HG02588 (cell line): ENCODE measurements around the gene DLX1.
"Not testable (repeated sequence)": the region's sequence is repeated elsewhere in the genome, so short reads cannot be mapped to it uniquely, and the experiment has no call there.

Source experiments
- ATAC-seq: cut with Tn5 transposase; IDR thresholded peaks from one replicate; pipeline ENCODE4 v1.9.1; 2021; ENCODE audit warnings: mild to moderate bottlenecking, moderate library complexity; ENCODE audit not compliant: unreplicated experiment

DLX1 gene

GRCh38 chr2:172063446-172063845, 21.9 kb upstream of the DLX1 start:
- no peak for ATAC-seq

GRCh38 chr2:172065111-172065510, 20.2 kb upstream of the DLX1 start:
- ATAC-seq, result no peak

DNA sequence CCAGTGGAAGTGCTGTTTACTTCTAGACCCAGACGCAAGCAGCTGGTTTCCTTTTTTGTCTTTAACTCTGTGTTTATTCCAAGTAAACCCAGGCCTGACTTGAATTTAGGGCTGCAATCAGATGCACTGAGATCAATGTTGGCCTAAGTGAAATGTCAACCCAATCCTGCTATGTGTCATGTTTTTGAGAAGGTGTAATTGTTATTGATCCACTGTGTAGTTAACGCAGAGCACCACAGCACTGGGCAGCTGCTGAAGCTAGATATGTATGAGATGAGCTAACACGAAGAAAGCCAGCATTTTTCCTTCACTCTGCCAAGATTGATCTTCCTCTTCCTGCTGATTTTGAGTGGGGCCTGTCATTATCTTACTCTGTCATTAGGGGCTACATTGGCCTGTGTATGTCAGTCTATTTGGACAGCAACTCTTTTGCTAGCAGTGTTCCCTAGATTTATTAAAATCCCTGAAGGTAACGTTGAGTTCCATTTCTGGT, 18.9 kb upstream of the DLX1 start:
- no peak for ATAC-seq

DNA sequence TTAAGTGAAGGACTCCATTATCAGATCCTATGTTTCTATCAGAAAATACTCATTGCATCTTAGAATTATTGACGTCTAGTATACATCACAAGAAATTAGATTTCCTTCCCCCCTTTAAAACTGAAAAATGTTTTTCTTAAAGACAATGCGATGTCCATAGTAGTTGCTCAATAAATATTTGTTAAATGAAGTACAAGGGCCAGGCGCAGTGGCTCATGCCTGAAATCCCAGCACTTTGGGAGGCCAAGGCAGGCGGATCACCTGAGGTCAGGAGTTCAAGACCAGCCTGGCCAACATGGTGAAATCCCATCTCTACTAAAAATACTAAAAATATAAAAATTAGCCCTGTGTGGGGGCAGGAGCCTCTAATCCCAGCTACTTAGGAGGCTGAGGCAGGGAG, 17.4 kb upstream of the DLX1 start:
- not testable (repeated sequence) for ATAC-seq

- ATAC-seq, result no peak
Measured at GRCh38 chr2:172070936-172071335, 14.4 kb upstream of the DLX1 start.

DNA sequence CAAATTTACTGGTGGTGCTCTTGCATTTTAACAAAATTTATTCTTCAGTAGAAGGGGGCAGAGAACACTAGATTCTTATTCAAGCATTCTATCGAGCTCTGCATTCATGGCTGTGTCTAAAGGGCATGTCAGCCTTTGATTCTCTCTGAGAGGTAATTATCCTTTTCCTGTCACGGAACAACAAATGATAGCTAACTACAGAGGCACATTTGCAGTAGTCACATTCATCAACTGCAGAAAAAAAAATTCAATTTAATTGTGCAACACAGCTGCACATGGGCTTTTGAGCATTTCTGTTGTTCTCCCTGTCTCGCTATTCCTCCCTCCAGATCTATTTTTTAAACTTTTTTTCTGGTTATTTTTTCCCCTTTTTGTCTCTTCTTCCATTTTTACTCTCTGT, 13.0 kb upstream of the DLX1 start:
- no peak for ATAC-seq

- no peak for ATAC-seq
Measured at GRCh38 chr2:172072706-172073105, 12.6 kb upstream of the DLX1 start.

DNA sequence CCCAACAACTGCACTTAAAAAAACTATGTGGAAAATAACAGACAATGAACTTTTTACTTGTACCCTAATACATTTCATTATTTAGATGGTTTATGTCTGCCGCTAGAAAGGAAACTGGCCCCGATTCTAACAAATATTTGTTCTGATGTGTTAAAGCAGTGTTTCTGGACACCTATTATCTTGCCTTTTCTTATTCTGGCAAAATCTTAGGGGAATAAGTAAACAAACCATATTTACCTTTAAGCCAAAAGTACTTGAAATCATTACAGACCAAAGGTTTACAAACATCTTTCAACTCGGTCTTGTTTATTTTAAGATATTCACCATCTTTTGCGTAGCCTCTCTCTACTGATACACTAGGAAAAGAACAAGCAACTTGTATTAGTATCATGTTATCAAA, 11.8 kb upstream of the DLX1 start:
- ATAC-seq, result no peak

- ATAC-seq, result no peak
Measured at GRCh38 chr2:172074254-172074653, 11.1 kb upstream of the DLX1 start.

DNA sequence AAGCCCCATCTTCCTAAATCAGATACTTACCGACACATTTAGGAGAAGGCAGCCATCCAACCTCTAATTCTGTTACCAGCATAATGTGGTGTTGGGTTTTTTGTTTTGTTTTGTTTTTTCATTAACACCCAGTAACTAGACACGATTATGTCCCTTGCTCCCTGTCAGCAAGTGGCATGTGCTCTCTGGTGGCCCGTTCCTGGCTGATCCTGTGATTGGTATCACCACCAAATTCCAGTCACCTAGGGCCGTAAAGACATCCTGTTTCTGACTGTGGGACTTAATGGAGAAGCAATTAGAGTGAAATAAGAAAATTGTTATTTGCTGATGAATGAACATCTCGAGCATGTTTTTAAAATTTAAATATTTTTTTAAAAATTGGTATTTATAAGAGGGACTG, 5.9 kb upstream of the DLX1 start:
- ATAC-seq, result no peak

GRCh38 chr2:172079838-172080640, 5.3 kb upstream of the DLX1 start:
- no peak for ATAC-seq

DNA sequence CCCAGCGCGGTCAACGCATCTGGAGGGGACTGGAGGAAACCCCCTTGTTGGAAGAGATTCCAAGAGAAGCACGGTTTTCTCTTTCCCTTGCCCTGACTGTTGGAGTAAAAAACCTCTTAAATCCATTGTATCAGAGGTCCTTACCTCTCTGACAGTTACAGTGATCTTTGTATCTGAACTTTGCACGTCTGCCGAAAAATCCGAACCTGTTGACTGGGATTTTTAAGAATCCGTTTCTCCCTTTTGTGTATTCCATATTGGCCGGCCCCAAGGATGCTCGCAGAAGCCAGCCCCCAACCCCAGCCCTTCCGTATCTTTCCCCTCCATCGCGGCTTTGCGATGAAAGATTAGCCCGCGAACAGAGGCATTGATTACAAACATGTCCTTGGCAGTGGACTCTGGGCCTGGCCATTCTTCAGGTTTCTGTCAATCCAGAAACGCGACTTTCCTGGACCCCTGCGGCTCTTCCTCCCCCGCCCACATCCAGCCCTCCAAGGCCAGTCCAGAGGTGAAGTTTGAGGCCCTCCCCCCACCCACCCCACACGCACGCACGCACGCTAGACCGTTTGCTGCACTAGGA, 4.6 kb upstream of the DLX1 start:
- ATAC-seq, result no peak

- no peak for ATAC-seq
Measured at GRCh38 chr2:172081221-172082022, 3.9 kb upstream of the DLX1 start.

GRCh38 chr2:172082105-172082943, 3.0 kb upstream of the DLX1 start:
- ATAC-seq, result no peak

- ATAC-seq, result no peak
Measured at GRCh38 chr2:172082944-172083627, 2.2 kb upstream of the DLX1 start.

GRCh38 chr2:172083628-172084394, 1.5 kb upstream of the DLX1 start:
- no peak for ATAC-seq

DNA sequence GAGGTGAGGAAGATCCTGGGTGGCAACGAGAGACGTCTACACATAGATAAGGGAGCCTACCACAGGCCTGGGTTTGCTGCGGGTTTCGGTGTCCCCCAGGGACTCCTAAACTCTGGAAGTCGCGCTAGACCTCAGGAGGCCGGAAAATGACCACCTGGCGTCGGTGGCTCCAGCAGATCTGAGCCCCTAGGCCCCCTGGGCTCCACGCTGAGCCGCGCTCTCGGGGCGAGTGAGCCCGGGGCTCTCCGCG, 987 bp upstream of the DLX1 start:
- ATAC-seq, result peak; percentile 14

GRCh38 chr2:172084645-172085459, 455 bp upstream of the DLX1 start:
- ATAC-seq, result peak; percentile 89
